Endothelial cell of umbilical vein (primary cell): ENCODE measurements around the gene TNFRSF12A. TPM values are rescaled to one million over a fixed set of nuclear protein-coding genes. Genes with fewer than 3 reads are reported as not detected.

Experiments used
- BruUV-seq: library from RNA; stranded (reverse); fragments of 400-500 nt; replicated peaks from 2 replicates; lab custom pipeline; 2021; lab: Mats Ljungman, UMichigan
- CTCF ChIA-PET: fragments of 300-600, 350-600 bp; sonication (Branson Sonifier 250); formaldehyde crosslinking; loops from one replicate; lab custom pipeline; 2021; ENCODE audit warnings: antibody characterized with exemption, inconsistent platforms; lab: Charles Lee
- POLR2A ChIA-PET: fragments of 300-600, 350-600 bp; sonication (Branson Sonifier 250); formaldehyde crosslinking; loops from one replicate; lab custom pipeline; 2021; ENCODE audit warnings: antibody characterized with exemption, inconsistent platforms; lab: Charles Lee
- DNase-seq: peaks from one replicate; pipeline ENCODE4 v3.0.0-alpha.2; 2011; ENCODE audit warnings: low read depth, low spot score
- FAIRE-seq: peaks from 2 replicates; lab custom pipeline; 2011; peaks lifted over from hg19 to GRCh38; lab: Jason Lieb, UNC
- H2AFZ ChIP-seq: 2 replicates; pipeline ENCODE4 v1.6.0; 2012; ENCODE audit warnings: low read depth, low read length, control low read depth, inconsistent platforms
- H3K27ac ChIP-seq: 2 replicates; pipeline ENCODE4 v1.5.1; 2011; ENCODE audit warnings: low read depth, mild to moderate bottlenecking, control low read depth, low read length, moderate library complexity; ENCODE audit not compliant: insufficient read depth
- H3K27me3 ChIP-seq, 2 experiments: 2 replicates each; pipeline versions ENCODE4 v1.6.0 to v1.6.1; 2011; ENCODE audit warnings: low read length in 2 of 2, mixed read lengths in 1 of 2; ENCODE audit not compliant: control insufficient read depth in 2 of 2, insufficient read depth in 2 of 2
- H3K36me3 ChIP-seq, 2 experiments: 2 replicates in 1 of 2; 3 replicates in 1 of 2; pipeline ENCODE4 v1.5.1; 2011; ENCODE audit warnings: low read length in 2 of 2, mild to moderate bottlenecking in 1 of 2, moderate library complexity in 1 of 2; ENCODE audit not compliant: control insufficient read depth in 2 of 2, insufficient read depth in 2 of 2; ENCODE audit errors: extremely low read depth in 1 of 2
- H3K4me1 ChIP-seq: 3 replicates; pipeline ENCODE4 v1.5.1; 2011; ENCODE audit warnings: mild to moderate bottlenecking, low read length; ENCODE audit not compliant: control insufficient read depth, insufficient read depth; ENCODE audit errors: extremely low read depth
- H3K4me2 ChIP-seq: 2 replicates; pipeline ENCODE4 v1.6.1; 2011; ENCODE audit warnings: low read length, control low read depth, mixed read lengths; ENCODE audit not compliant: insufficient read depth
- H3K4me3 ChIP-seq, 3 experiments: fragments of 200-600 bp in 1 of 3; sonication (generic), shearing (Covaris generic) in 1 of 3; replicated peaks in 1 of 3; 2 replicates each; pipeline ENCODE4 v1.5.1; 2011 to 2016; ENCODE audit warnings: control low read depth in 3 of 3, low read length in 3 of 3, mild to moderate bottlenecking in 2 of 3, inconsistent platforms in 1 of 3, low read depth in 1 of 3, moderate library complexity in 1 of 3; ENCODE audit not compliant: insufficient read depth in 1 of 3
- H3K79me2 ChIP-seq: 2 replicates; pipeline ENCODE4 v1.6.0; 2012; ENCODE audit warnings: low read length, inconsistent platforms; ENCODE audit not compliant: control insufficient read depth, insufficient read depth
- H3K9ac ChIP-seq: replicated peaks from 2 replicates; pipeline ENCODE3; 2011; ENCODE audit warnings: low read length, control low read depth; ENCODE audit not compliant: insufficient read depth; ENCODE audit errors: extremely low read depth
- H3K9me1 ChIP-seq: replicated peaks from 3 replicates; pipeline ENCODE4 v1.6.0; 2011; ENCODE audit warnings: mild to moderate bottlenecking, low read length; ENCODE audit not compliant: control insufficient read depth, insufficient read depth; ENCODE audit errors: extremely low read depth
- H3K9me3 ChIP-seq: replicated peaks from 2 replicates; pipeline ENCODE4 v1.5.1; 2012; ENCODE audit warnings: low read length, inconsistent platforms; ENCODE audit not compliant: control insufficient read depth, insufficient read depth
- H4K20me1 ChIP-seq: replicated peaks from 2 replicates; pipeline ENCODE3; 2011; ENCODE audit warnings: mild to moderate bottlenecking, low read length; ENCODE audit not compliant: control insufficient read depth, insufficient read depth; ENCODE audit errors: extremely low read depth
- EZH2 ChIP-seq: IDR thresholded peaks from 2 replicates; pipeline ENCODE4 v1.6.1; 2012; ENCODE audit warnings: borderline replicate concordance, low read depth, mild to moderate bottlenecking, moderate library complexity, low read length, inconsistent platforms; ENCODE audit not compliant: severe bottlenecking
- FOS ChIP-seq: IDR thresholded peaks from 2 replicates; pipeline ENCODE4 v1.6.1; 2011; ENCODE audit warnings: mild to moderate bottlenecking, low read length, moderate library complexity, borderline replicate concordance; ENCODE audit not compliant: insufficient read depth
- GATA2 ChIP-seq: IDR thresholded peaks from 2 replicates; pipeline ENCODE4 v1.7.0; 2011; ENCODE audit warnings: low read depth, mild to moderate bottlenecking, moderate library complexity, mixed read lengths, low read length; ENCODE audit not compliant: insufficient read length, insufficient read depth
- JUN ChIP-seq: IDR thresholded peaks from 2 replicates; pipeline ENCODE4 v1.6.1; 2011; ENCODE audit warnings: borderline replicate concordance, low read depth; ENCODE audit not compliant: insufficient read length, insufficient read depth
- POLR2A ChIP-seq: IDR thresholded peaks from 2 replicates; pipeline ENCODE4 v1.6.1; 2012; ENCODE audit warnings: low read depth, mild to moderate bottlenecking, control low read depth, low read length
- POLR2AphosphoS5 ChIP-seq: IDR thresholded peaks from 2 replicates; pipeline ENCODE4 v1.6.1; 2012; ENCODE audit warnings: low read depth, mild to moderate bottlenecking, control low read depth, low read length, moderate library complexity; ENCODE audit not compliant: insufficient read depth
- dilution Hi-C: fragments of 300-500 bp; cut with MboI; formaldehyde crosslinking; loops from one replicate; pipeline ENCODE4 v1.15.0; 2019; ENCODE audit warnings: low sequenced_read_pairs; ENCODE audit not compliant: extremely low pct_ligation_motif_present
- intact Hi-C: fragments of 100-400 bp; cut with micrococcal nuclease; formaldehyde crosslinking; loops from one replicate; pipeline ENCODE4 v1.10.0; 2022
- polyA plus RNA-seq, 4 experiments: library from polyadenylated mRNA; depleted of rRNA in 3 of 4; stranded (reverse) in 3 of 4; unstranded in 1 of 4; fragments of >200 nt; gene quantifications; 2 replicates each; pipeline versions ENCODE4 v1.2.1 to v1.2.3, GENCODE V29; 2011 to 2012; ENCODE audit warnings: missing spikeins in 1 of 4
- total RNA-seq: library from RNA; stranded (reverse); gene quantifications from 2 replicates; pipeline ENCODE4 v1.2.3, GENCODE V29; 2021
- TF ChIP-seq, protein P1 (sequence below): IDR thresholded peaks from 2 replicates; pipeline ENCODE4 v1.6.1; 2011; ENCODE audit not compliant: insufficient read depth, insufficient read length

Gene TNFRSF12A
- total and polyA plus RNA-seq, 2 donors (not counting 3 experiments of a cell fraction or from before 2014, with no cell fraction given): 162 to 187 TPM

DNA sequence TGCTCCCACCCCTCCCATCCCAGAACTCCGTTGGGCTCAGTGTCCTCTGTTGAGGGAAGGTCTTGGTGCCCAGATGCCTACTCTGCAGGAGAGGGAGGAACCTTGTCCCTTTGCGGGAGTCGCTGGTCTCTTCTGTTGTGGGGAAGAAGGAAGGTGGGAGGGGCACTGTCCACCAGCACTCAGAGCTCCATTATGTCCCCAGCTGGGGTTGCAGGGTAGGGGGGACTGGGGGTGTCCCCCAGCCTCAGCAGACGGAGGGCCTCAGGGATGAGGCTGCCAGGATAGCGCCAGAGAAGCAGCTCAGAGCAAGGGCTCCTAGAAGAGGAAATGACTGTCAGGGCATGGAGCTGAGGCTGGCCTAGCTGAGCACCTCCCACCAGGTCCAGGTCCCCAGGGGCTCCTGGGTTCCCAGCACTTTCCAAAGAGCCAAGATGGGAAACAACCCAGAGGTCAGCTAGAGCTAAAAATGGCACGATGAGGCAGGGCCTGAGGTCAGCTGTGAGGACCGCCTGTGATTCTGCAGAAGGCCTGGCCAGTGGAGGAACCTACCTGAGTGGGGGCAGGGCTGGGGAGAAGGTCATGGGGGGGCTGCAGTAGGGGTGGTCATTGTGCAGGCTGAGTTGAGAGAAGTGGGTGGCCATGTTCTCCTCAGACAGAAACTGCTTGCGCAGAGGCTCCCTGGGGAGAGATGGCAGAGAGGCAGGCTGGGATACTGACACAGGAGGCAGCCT is 2.7 kb downstream of the TNFRSF12A start:
- Histone ChIP-seq H3K4me1 (peaks cover 18% of the 10 kb centered on the region), H3K36me3 (peaks cover 0 to 9% of the 10 kb centered on the region in 2 experiments), H3K9ac (peak overlapping the region; percentile 90), H2AFZ (no peak overlapping the region), H3K27me3 (no peaks in the 10 kb centered on the region), H3K4me2 (peak overlapping the region; percentile 83), H3K9me1 (no peaks in the 10 kb centered on the region), H3K27ac (peak overlapping the region; percentile 98), H3K4me3 (peak overlapping the region in 2 of 3 experiments; percentile 53 to 61), H3K79me2 (peaks cover 2% of the 10 kb centered on the region), H3K9me3 (no peaks in the 10 kb centered on the region), H4K20me1 (no peaks in the 10 kb centered on the region)
- BruUV-seq: no TSS peak
- DNase-seq: peak; percentile 16
- FAIRE-seq: peak; percentile 78
- dilution Hi-C loops: no loop called here
- TF ChIP-seq, protein P1, sequence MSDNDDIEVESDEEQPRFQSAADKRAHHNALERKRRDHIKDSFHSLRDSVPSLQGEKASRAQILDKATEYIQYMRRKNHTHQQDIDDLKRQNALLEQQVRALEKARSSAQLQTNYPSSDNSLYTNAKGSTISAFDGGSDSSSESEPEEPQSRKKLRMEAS: no peak
- peak; percentile 87 for TF ChIP-seq POLR2A
- TF ChIP-seq POLR2AphosphoS5: peak; percentile 43
- CTCF ChIA-PET: interaction anchor here (1.4 to 6.1 kb wide), 5 partner anchors 8 to 107 kb away, joined by 4 to 52 read pairs (median 9); no protein-coding TSS in a partner anchor
- POLR2A ChIA-PET: no interaction called here
- intact Hi-C loops: no loop called here

DNA sequence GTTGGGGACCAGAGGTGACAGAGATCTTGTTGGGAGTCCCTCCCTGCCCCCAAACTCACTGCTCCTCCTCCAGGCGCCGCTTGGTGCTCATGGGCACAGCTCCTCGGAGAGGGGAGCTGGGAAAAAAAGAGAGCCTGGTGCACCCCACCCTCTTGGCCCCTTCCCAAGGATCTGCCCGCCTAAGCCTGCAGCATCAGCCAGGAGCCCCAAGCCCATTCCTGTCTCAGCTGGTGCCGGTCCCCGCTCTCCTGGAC is 3.2 kb downstream of the TNFRSF12A start:
- Histone ChIP-seq H3K27ac (peak overlapping the region; percentile 98), H3K36me3 (peaks cover 0 to 9% of the 10 kb centered on the region in 2 experiments), H3K4me3 (peak overlapping the region in 2 of 3 experiments; percentile 1 to 61), H3K4me1 (peaks cover 18% of the 10 kb centered on the region), H3K9me1 (no peaks in the 10 kb centered on the region), H3K9ac (peak overlapping the region; percentile 47), H3K4me2 (peak overlapping the region; percentile 83), H3K9me3 (no peaks in the 10 kb centered on the region), H2AFZ (no peak overlapping the region), H4K20me1 (no peaks in the 10 kb centered on the region), H3K27me3 (no peaks in the 10 kb centered on the region), H3K79me2 (peaks cover 2% of the 10 kb centered on the region)
- intact Hi-C loops (no loop called here), dilution Hi-C loops (no loop called here)
- no peak for DNase-seq
- no peak for TF ChIP-seq GATA2
- TF ChIP-seq POLR2A: peak; percentile 54
- TF ChIP-seq EZH2: no peak
- no peak for TF ChIP-seq FOS
- no peak for TF ChIP-seq JUN
- TF ChIP-seq, protein P1: no peak
- no peak for TF ChIP-seq POLR2AphosphoS5
- no TSS peak for BruUV-seq
- CTCF ChIA-PET: interaction anchor here (1.4 to 6.1 kb wide), 3 partner anchors 7 to 79 kb away, joined by 4 to 52 read pairs (median 9); no protein-coding TSS in a partner anchor
- POLR2A ChIA-PET: no interaction called here
- FAIRE-seq: no peak
